Raji (cell line): ENCODE measurements around the gene ZFYVE9.

Experiments used
- POLR2A ChIP-seq: IDR thresholded peaks from 2 replicates; pipeline ENCODE4 v1.6.1; 2011; ENCODE audit warnings: low read depth, low read length, control low read depth; ENCODE audit not compliant: insufficient read depth

ZFYVE9 gene

GRCh38 chr1:52142220-52143183 lies 613 bp downstream of the ZFYVE9 start:
- TF ChIP-seq POLR2A = no peak

- no peak for TF ChIP-seq POLR2A
Measured at GRCh38 chr1:52145137-52145536, 3.2 kb downstream of the ZFYVE9 start.

- TF ChIP-seq POLR2A = no peak
Measured at GRCh38 chr1:52150946-52151345, 9.1 kb downstream of the ZFYVE9 start.

- no peak for TF ChIP-seq POLR2A
Measured at GRCh38 chr1:52152572-52152971, 10.7 kb downstream of the ZFYVE9 start.

- TF ChIP-seq POLR2A = no peak
Measured at GRCh38 chr1:52153010-52153409, 11.1 kb downstream of the ZFYVE9 start.

GRCh38 chr1:52153898-52154297 lies 12.0 kb downstream of the ZFYVE9 start:
- TF ChIP-seq POLR2A = no peak

GRCh38 chr1:52156460-52156859 lies 14.6 kb downstream of the ZFYVE9 start:
- TF ChIP-seq POLR2A = no peak

- TF ChIP-seq POLR2A = no peak
Measured at GRCh38 chr1:52157582-52157981, 15.7 kb downstream of the ZFYVE9 start.

GRCh38 chr1:52158218-52158617 lies 16.3 kb downstream of the ZFYVE9 start:
- TF ChIP-seq POLR2A = no peak

GRCh38 chr1:52159033-52159789 lies 17.3 kb downstream of the ZFYVE9 start:
- no peak for TF ChIP-seq POLR2A

- no peak for TF ChIP-seq POLR2A
Measured at GRCh38 chr1:52162947-52163346, 21.1 kb downstream of the ZFYVE9 start.

GRCh38 chr1:52164604-52165003 lies 22.7 kb downstream of the ZFYVE9 start:
- no peak for TF ChIP-seq POLR2A

- TF ChIP-seq POLR2A = no peak
Measured at GRCh38 chr1:52166996-52167753, 25.3 kb downstream of the ZFYVE9 start.

- no peak for TF ChIP-seq POLR2A
Measured at GRCh38 chr1:52168373-52169080, 26.6 kb downstream of the ZFYVE9 start.

- no peak for TF ChIP-seq POLR2A
Measured at GRCh38 chr1:52179073-52179472, 37.2 kb downstream of the ZFYVE9 start.
